ENCODE measurements around the gene SEMA4A.
"Not testable (repeated sequence)": the region's sequence is repeated elsewhere in the genome, so short reads cannot be mapped to it uniquely, and the experiment has no call there.

SEMA4A gene

GRCh38 chr1:156162430-156163037, 9.1 kb downstream of the SEMA4A start:
- no peak for DNase-seq

- DNase-seq, result no peak
These were observed 10.3 kb downstream of the SEMA4A start for GRCh38 chr1:156163712-156164111.

- no peak for DNase-seq
These were observed 10.9 kb downstream of the SEMA4A start for GRCh38 chr1:156164125-156164831.

- no peak for DNase-seq
These were observed 11.7 kb downstream of the SEMA4A start for GRCh38 chr1:156165083-156165482.

GRCh38 chr1:156167536-156167935, 14.2 kb downstream of the SEMA4A start:
- DNase-seq, result no peak

GRCh38 chr1:156172696-156173470, 19.5 kb downstream of the SEMA4A start:
- no peak for DNase-seq

GRCh38 chr1:156176610-156177210, 23.3 kb downstream of the SEMA4A start:
- no peak for DNase-seq

GRCh38 chr1:156177919-156178654, 24.7 kb downstream of the SEMA4A start:
- no peak for DNase-seq

- DNase-seq, result no peak
These were observed 27.1 kb downstream of the SEMA4A start for GRCh38 chr1:156180471-156180870.

- not testable (repeated sequence) for DNase-seq
These were observed 28.1 kb downstream of the SEMA4A start for GRCh38 chr1:156181391-156181924.

- DNase-seq, result not testable (repeated sequence)
These were observed 28.8 kb downstream of the SEMA4A start for GRCh38 chr1:156182010-156182779.

GRCh38 chr1:156186347-156187177, 33.2 kb downstream of the SEMA4A start:
- DNase-seq, result not testable (repeated sequence)

GRCh38 chr1:156190265-156190664, 36.9 kb downstream of the SEMA4A start:
- not testable (repeated sequence) for DNase-seq

GRCh38 chr1:156191292-156191964, 38.0 kb downstream of the SEMA4A start:
- no peak for DNase-seq

GRCh38 chr1:156193208-156193487, 39.8 kb downstream of the SEMA4A start:
- no peak for DNase-seq

GRCh38 chr1:156193488-156194299, 40.3 kb downstream of the SEMA4A start, which contains the start of gene SLC25A44:
Gene SLC25A44, plus strand, starts transcription at chr1:156194104. Its CDS starts 5,744 bp downstream, at chr1:156199848.
- peak; percentile 99 for DNase-seq

- DNase-seq, result no peak
These were observed 40.9 kb downstream of the SEMA4A start for GRCh38 chr1:156194300-156194652.

- DNase-seq, result no peak
These were observed 42.5 kb downstream of the SEMA4A start for GRCh38 chr1:156195853-156196252.

GRCh38 chr1:156196445-156196844, 43.1 kb downstream of the SEMA4A start:
- no peak for DNase-seq
